Naive thymus-derived CD4-positive, alpha-beta T cell (primary cell): ENCODE data around the gene LYRM4. TPM values are rescaled to one million over a fixed set of nuclear protein-coding genes. Genes with fewer than 3 reads are reported as not detected.
A peak's percentile ranks its signal among the peaks of the same experiment; 100 is the strongest.

Experiments used
- ATAC-seq: fragments of 150-1000 bp; cut with Tn5 transposase; 2 replicates; pipeline ENCODE4 v1.10.0; 2021; ENCODE audit warnings: mild to moderate bottlenecking, moderate library complexity
- CTCF ChIA-PET: fragments of 350-600 bp; sonication (Branson Sonifier 250); formaldehyde crosslinking; loops from one replicate; lab custom pipeline; 2021; ENCODE audit warnings: antibody characterized with exemption; lab: Charles Lee
- POLR2A ChIA-PET: fragments of 350-600 bp; sonication (Branson Sonifier 250); formaldehyde crosslinking; loops from one replicate; lab custom pipeline; 2021; ENCODE audit warnings: antibody characterized with exemption, inconsistent platforms; lab: Charles Lee
- DNase-seq, 9 donors: peaks; one replicate each; pipeline versions ENCODE4 v3.0.0 to v3.0.0-alpha.2; 2020 to 2022; ENCODE audit warnings: mixed read lengths in 1 of 9
- H3K27ac ChIP-seq: one replicate; pipeline ENCODE4 v1.7.0; 2013; ENCODE audit warnings: mild to moderate bottlenecking, low read depth, low read length, moderate library complexity
- H3K27me3 ChIP-seq, 2 donors: one replicate each; pipeline ENCODE4 v1.7.0; 2013; ENCODE audit warnings: low read length in 2 of 2, mild to moderate bottlenecking in 2 of 2, moderate library complexity in 2 of 2; ENCODE audit not compliant: control insufficient read depth in 2 of 2, insufficient read depth in 2 of 2
- H3K36me3 ChIP-seq, 3 experiments: 1 replicate in 2 of 3; 2 replicates in 1 of 3; pipeline ENCODE4 v1.7.0; 2013; ENCODE audit warnings: low read length in 3 of 3, mild to moderate bottlenecking in 3 of 3, moderate library complexity in 1 of 3; ENCODE audit not compliant: insufficient read depth in 3 of 3, control insufficient read depth in 2 of 3
- H3K4me1 ChIP-seq, 2 donors: one replicate each; pipeline ENCODE4 v1.7.0; 2013; ENCODE audit warnings: low read length in 2 of 2, mild to moderate bottlenecking in 2 of 2, moderate library complexity in 1 of 2; ENCODE audit not compliant: control insufficient read depth in 2 of 2, insufficient read depth in 2 of 2
- H3K4me3 ChIP-seq: 2 replicates; pipeline ENCODE4 v1.7.0; 2013; ENCODE audit warnings: mild to moderate bottlenecking, low read length
- H3K9me3 ChIP-seq, 3 experiments: 1 replicate in 2 of 3; 2 replicates in 1 of 3; pipeline ENCODE4 v1.7.0; 2013; ENCODE audit warnings: low read length in 3 of 3; ENCODE audit not compliant: control insufficient read depth in 2 of 3
- H3K27ac Mint-ChIP-seq, 9 donors: one replicate each; pipeline ENCODE4 v1.8.0; 2020 to 2022; ENCODE audit warnings: mixed read lengths in 9 of 9, mild to moderate bottlenecking in 8 of 9, moderate library complexity in 5 of 9, inconsistent platforms in 2 of 9
- H3K27me3 Mint-ChIP-seq, 5 donors: one replicate each; pipeline ENCODE4 v1.8.0; 2021 to 2022; ENCODE audit warnings: mixed read lengths in 5 of 5, mild to moderate bottlenecking in 1 of 5
- H3K36me3 Mint-ChIP-seq, 5 donors: one replicate each; pipeline ENCODE4 v1.8.0; 2020 to 2022; ENCODE audit warnings: mixed read lengths in 5 of 5, mild to moderate bottlenecking in 3 of 5, inconsistent platforms in 1 of 5
- H3K4me1 Mint-ChIP-seq, 7 donors: one replicate each; pipeline ENCODE4 v1.8.0; 2020 to 2022; ENCODE audit warnings: mixed read lengths in 7 of 7, mild to moderate bottlenecking in 3 of 7, inconsistent platforms in 1 of 7
- H3K4me3 Mint-ChIP-seq, 10 donors: one replicate each; pipeline ENCODE4 v1.8.0; 2020 to 2022; ENCODE audit warnings: mild to moderate bottlenecking in 10 of 10, mixed read lengths in 10 of 10, moderate library complexity in 6 of 10, inconsistent platforms in 2 of 10
- H3K9me3 Mint-ChIP-seq, 11 donors: one replicate each; pipeline ENCODE4 v1.8.0; 2020 to 2022; ENCODE audit warnings: mixed read lengths in 11 of 11, mild to moderate bottlenecking in 4 of 11, inconsistent platforms in 1 of 11, moderate library complexity in 1 of 11
- intact Hi-C, 2 donors: fragments of 100-400 bp; cut with micrococcal nuclease; formaldehyde crosslinking; loops; one replicate each; pipeline ENCODE4 v1.15.1; 2023
- polyA plus RNA-seq, 2 donors: library from polyadenylated mRNA; unstranded; fragments of 300-500 nt; fragmentation: Illumina TruSeq; gene quantifications; one replicate each; pipeline ENCODE4 v1.2.3, GENCODE V29; 2021
- total RNA-seq, 6 experiments: library from RNA in 5 of 6; stranded (reverse) in 5 of 6; gene quantifications; 1 replicate in 5 of 6; 2 replicates in 1 of 6; pipeline ENCODE4 v1.2.3 and lab custom pipeline; 2021 to 2026

Gene LYRM4
- total and polyA plus RNA-seq, 7 experiments from 2014 or later = 15.1 to 61.6 (median 24.4) TPM

DNA sequence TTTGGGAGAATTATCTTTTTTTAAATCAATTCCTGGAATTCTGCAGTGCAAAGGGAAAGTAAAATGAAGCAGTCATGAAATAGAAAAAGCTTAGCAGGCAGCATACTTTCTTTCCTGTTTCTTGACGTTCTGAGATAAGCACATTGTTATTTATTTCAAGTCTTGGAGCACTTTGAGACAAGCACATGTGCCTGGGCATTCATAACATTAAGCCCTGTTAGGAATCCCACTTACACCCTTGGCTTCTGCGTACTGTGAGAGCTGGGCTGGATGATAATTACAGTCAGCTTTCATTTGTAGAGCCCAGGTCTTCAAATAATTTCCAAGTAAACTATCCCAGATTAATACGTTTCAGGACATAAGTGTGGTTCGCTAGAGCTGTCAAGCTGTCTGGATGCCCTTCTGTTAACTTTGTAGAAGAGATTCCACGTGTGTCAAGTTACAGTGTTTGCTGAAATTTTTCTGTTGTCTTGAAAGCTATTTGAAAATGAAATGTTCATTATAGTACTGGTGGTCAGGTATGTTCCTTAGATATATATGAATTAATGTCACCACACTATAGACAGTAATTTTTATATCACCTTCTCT lies 9.4 kb upstream of the LYRM4 start:
- ChIA-PET CTCF (no interaction called here), POLR2A (interaction anchor here (0.6 to 1.2 kb wide), 2 partner anchors 10 to 1890 kb away, joined by 3 read pairs; no protein-coding TSS in a partner anchor)
- H3K27me3 ChIP-seq = no peaks in the 10 kb centered on the region
- H3K27ac ChIP-seq = no peak overlapping the region
- H3K9me3 Mint-ChIP-seq = peaks cover 0 to 5% (median 0%) of the 10 kb centered on the region in 11 donors
- no peak overlapping the region for H3K4me3 ChIP-seq
- no peak overlapping the region for H3K4me3 Mint-ChIP-seq
- H3K4me1 ChIP-seq = peaks cover 0 to 6% of the 10 kb centered on the region in 2 donors
- DNase-seq = no peak
- H3K27me3 Mint-ChIP-seq = no peaks in the 10 kb centered on the region
- peaks cover 19 to 46% (median 36%) of the 10 kb centered on the region in 7 donors for H3K4me1 Mint-ChIP-seq
- H3K27ac Mint-ChIP-seq = no peak overlapping the region
- H3K36me3 Mint-ChIP-seq = peaks cover 8 to 47% (median 23%) of the 10 kb centered on the region in 5 donors
- intact Hi-C loops = no loop called here
- H3K9me3 ChIP-seq = no peaks in the 10 kb centered on the region
- no peaks in the 10 kb centered on the region for H3K36me3 ChIP-seq
- ATAC-seq = no peak

- Mint-ChIP-seq H3K4me1 (peaks cover 10 to 42% (median 30%) of the 10 kb centered on the region in 7 donors), H3K27me3 (no peaks in the 10 kb centered on the region), H3K27ac (peak overlapping the region in 1 of 9 donors; percentile 5), H3K9me3 (peaks cover 0 to 5% (median 0%) of the 10 kb centered on the region in 11 donors), H3K36me3 (peaks cover 8 to 28% (median 16%) of the 10 kb centered on the region in 5 donors), H3K4me3 (no peak overlapping the region)
- Histone ChIP-seq H3K9me3 (no peaks in the 10 kb centered on the region), H3K4me3 (no peak overlapping the region), H3K4me1 (peaks cover 3 to 4% of the 10 kb centered on the region in 2 donors), H3K36me3 (no peaks in the 10 kb centered on the region), H3K27ac (no peak overlapping the region), H3K27me3 (no peaks in the 10 kb centered on the region)
- ChIA-PET POLR2A (interaction anchor here (0.7 to 0.9 kb wide), 2 partner anchors 8 to 93 kb away, joined by 3 read pairs; no protein-coding TSS in a partner anchor), CTCF (interaction anchor here (0.6 kb wide), 1 partner anchor 13 kb away, joined by 3 read pairs; no protein-coding TSS in a partner anchor)
- intact Hi-C loops = loop anchor here in 1 of 2 donors (10.0 kb wide), 1 partner anchor 128 kb away; no protein-coding TSS in a partner anchor
- no peak for DNase-seq
- no peak for ATAC-seq
Measured at GRCh38 chr6:5266423-5266822, 5.7 kb upstream of the LYRM4 start.

- no peaks in the 10 kb centered on the region for H3K27me3 Mint-ChIP-seq
- ATAC-seq (no peak), DNase-seq (no peak)
- Histone ChIP-seq H3K27ac (peak overlapping the region; percentile 93), H3K9me3 (no peaks in the 10 kb centered on the region), H3K36me3 (peaks cover 0 to 3% (median 0%) of the 10 kb centered on the region in 3 experiments), H3K27me3 (no peaks in the 10 kb centered on the region), H3K4me3 (peak overlapping the region; percentile 63), H3K4me1 (peaks cover 9 to 13% of the 10 kb centered on the region in 2 donors)
- H3K9me3 Mint-ChIP-seq = peaks cover 0 to 5% (median 0%) of the 10 kb centered on the region in 11 donors
- peaks cover 4 to 25% (median 9%) of the 10 kb centered on the region in 5 donors for H3K36me3 Mint-ChIP-seq
- H3K27ac Mint-ChIP-seq = peak overlapping the region; percentile 99 to 100 (median 100)
- intact Hi-C loops = loop anchor here (1.0 to 10.0 kb wide), 12 partner anchors 19 to 1879 kb away; partner anchors contain the start of genes CDYL (in 1 of the 2) and ECI2 (in 1 of the 2)
- peak overlapping the region; percentile 94 to 100 (median 98) for H3K4me3 Mint-ChIP-seq
- H3K4me1 Mint-ChIP-seq = peaks cover 21 to 67% (median 46%) of the 10 kb centered on the region in 7 donors
- CTCF ChIA-PET = interaction anchor here (1.4 kb wide), 1 partner anchor 87 kb away, joined by 3 read pairs; no protein-coding TSS in a partner anchor
- POLR2A ChIA-PET = interaction anchor here (0.6 to 2.8 kb wide), 8 partner anchors 10 to 1900 kb away, joined by 3 to 20 read pairs (median 4); no protein-coding TSS in a partner anchor
Measured at GRCh38 chr6:5261545-5262109, 877 bp upstream of the LYRM4 start.

DNA sequence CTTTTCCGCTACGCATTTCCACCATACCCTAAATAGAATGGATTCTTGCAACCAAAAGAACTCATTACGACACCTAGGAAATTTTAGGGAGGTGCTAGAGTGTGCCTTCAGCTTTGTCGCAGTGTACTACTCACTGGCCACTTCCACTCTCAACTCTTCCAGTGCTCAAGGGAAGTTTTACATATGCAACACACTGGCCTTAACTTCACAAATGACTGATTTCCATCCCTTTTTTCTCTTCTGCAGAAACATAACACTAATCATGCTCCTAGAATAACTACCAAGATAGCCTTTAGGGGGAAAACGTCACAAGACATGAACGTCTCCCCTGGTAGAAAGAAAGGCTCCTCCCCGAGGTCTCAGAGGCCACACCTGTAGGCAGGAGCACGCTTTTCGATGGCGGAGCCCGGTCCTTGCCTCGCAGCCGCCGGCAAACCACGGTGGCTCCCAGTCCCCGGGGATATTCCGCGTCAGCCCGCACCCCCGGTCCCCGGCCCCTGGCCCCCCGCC lies 584 bp downstream of the LYRM4 start:
- H3K36me3 ChIP-seq = peaks cover 0 to 3% (median 0%) of the 10 kb centered on the region in 3 experiments
- H3K9me3 ChIP-seq = no peaks in the 10 kb centered on the region
- intact Hi-C loops = loop anchor here (1.0 to 10.0 kb wide), 11 partner anchors 43 to 1881 kb away; partner anchors contain the start of genes CDYL (in 1 of the 2) and ECI2 (in 1 of the 2)
- Mint-ChIP-seq H3K27me3 (no peaks in the 10 kb centered on the region), H3K4me3 (peak overlapping the region; percentile 94 to 100 (median 98)), H3K9me3 (peaks cover 0 to 5% (median 0%) of the 10 kb centered on the region in 11 donors), H3K27ac (peak overlapping the region; percentile 99 to 100 (median 100)), H3K4me1 (peaks cover 17 to 56% (median 38%) of the 10 kb centered on the region in 7 donors), H3K36me3 (peaks cover under 1 to 17% (median 6%) of the 10 kb centered on the region in 5 donors)
- H3K27me3 ChIP-seq = no peaks in the 10 kb centered on the region
- DNase-seq (peak in 8 of 9 donors; percentile 73 to 87 (median 83)), ATAC-seq (peak; percentile 70)
- H3K27ac ChIP-seq = peak overlapping the region; percentile 93
- ChIA-PET CTCF (interaction anchor here (1.5 kb wide), 1 partner anchor 117 kb away, joined by 3 read pairs; no protein-coding TSS in a partner anchor), POLR2A (interaction anchor here (0.7 to 2.8 kb wide), 7 partner anchors 10 to 408 kb away, joined by 3 to 20 read pairs (median 4); no protein-coding TSS in a partner anchor)
- H3K4me1 ChIP-seq = peaks cover 9 to 13% of the 10 kb centered on the region in 2 donors
- H3K4me3 ChIP-seq = peak overlapping the region; percentile 63

GRCh38 chr6:5259428-5259827 lies 1.3 kb downstream of the LYRM4 start:
- Histone ChIP-seq H3K36me3 (peaks cover 0 to 3% (median 0%) of the 10 kb centered on the region in 3 experiments), H3K27ac (peak overlapping the region; percentile 93), H3K4me1 (peaks cover 9 to 13% of the 10 kb centered on the region in 2 donors), H3K27me3 (no peaks in the 10 kb centered on the region), H3K9me3 (no peaks in the 10 kb centered on the region), H3K4me3 (no peak overlapping the region)
- intact Hi-C loops = no loop called here
- CTCF ChIA-PET = interaction anchor here (0.6 to 1.5 kb wide), 2 partner anchors 116 kb away, joined by 3 read pairs; no protein-coding TSS in a partner anchor
- Mint-ChIP-seq H3K27ac (peak overlapping the region; percentile 99 to 100 (median 100)), H3K4me1 (peaks cover 17 to 57% (median 36%) of the 10 kb centered on the region in 7 donors), H3K36me3 (peaks cover 6 to 25% (median 12%) of the 10 kb centered on the region in 5 donors), H3K4me3 (peak overlapping the region; percentile 94 to 100 (median 98)), H3K27me3 (no peaks in the 10 kb centered on the region), H3K9me3 (peaks cover 0 to 5% (median 0%) of the 10 kb centered on the region in 11 donors)
- POLR2A ChIA-PET = interaction anchor here (0.7 to 2.8 kb wide), 3 partner anchors 11 to 85 kb away, joined by 3 to 20 read pairs (median 5); no protein-coding TSS in a partner anchor
- DNase-seq (no peak), ATAC-seq (no peak)

DNA sequence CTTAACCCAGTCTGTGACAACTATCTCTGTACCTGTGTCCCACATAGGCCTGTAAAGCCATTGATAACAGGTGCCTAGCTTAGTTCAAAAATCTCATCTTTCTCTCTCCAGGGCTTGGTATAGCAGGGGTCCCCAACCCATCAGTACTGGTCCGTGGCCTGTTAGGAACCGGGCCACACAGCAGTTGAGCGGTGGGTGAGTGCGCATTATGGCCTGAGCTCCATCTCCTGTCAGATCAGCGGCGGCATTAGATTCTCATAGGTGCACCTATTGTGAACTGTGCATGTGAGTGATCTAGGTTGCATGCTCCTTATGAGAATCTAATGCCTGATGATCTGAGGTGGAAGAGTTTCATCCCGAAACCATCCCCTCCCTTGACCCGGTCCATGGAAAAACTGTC lies 3.4 kb downstream of the LYRM4 start:
- H3K36me3 ChIP-seq = peaks cover 0 to 3% (median 0%) of the 10 kb centered on the region in 3 experiments
- no peak overlapping the region for H3K4me3 Mint-ChIP-seq
- H3K4me1 Mint-ChIP-seq = peaks cover 18 to 49% (median 32%) of the 10 kb centered on the region in 7 donors
- ChIA-PET POLR2A (no interaction called here), CTCF (no interaction called here)
- H3K36me3 Mint-ChIP-seq = peaks cover 6 to 38% (median 16%) of the 10 kb centered on the region in 5 donors
- DNase-seq = no peak
- peaks cover 0 to 5% (median 0%) of the 10 kb centered on the region in 11 donors for H3K9me3 Mint-ChIP-seq
- H3K27ac ChIP-seq = no peak overlapping the region
- intact Hi-C loops = no loop called here
- H3K4me1 ChIP-seq = peaks cover 9% of the 10 kb centered on the region in 2 donors
- H3K27me3 Mint-ChIP-seq = no peaks in the 10 kb centered on the region
- H3K27ac Mint-ChIP-seq = no peak overlapping the region
- H3K4me3 ChIP-seq = no peak overlapping the region
- H3K9me3 ChIP-seq = no peaks in the 10 kb centered on the region
- no peak for ATAC-seq
- no peaks in the 10 kb centered on the region for H3K27me3 ChIP-seq
